ENCODE results near the gene NF2.

DNA sequence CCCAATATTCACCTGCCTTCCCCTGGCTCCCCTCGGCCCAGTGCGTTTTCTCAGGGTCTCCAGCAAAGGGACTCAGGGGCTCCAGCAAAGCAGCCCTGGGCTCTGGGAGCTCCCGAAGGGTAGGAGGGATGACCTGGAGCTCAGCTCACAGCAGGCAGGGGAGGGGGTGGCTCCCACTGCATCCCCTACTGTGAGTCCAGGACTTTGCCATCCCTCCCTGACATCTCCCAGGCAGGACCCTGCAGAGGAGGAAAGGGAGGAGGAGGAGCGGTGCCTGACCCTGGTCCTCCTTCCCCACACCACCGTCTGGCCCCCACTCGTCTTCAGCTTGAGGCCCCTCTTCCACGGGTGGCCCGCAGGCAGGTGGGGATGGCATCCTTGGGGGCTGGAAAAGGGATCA, 121.4 kb downstream of the NF2 start:
- TF ChIP-seq ZNF565 (CRISPR knock-in tag; conservative IDR thresholded peaks at IDR 0.05; ENCODE audit: low read depth), result no peak
- TF ChIP-seq ARNTL (CRISPR knock-in tag; IDR thresholded peaks at IDR 0.05; ENCODE audit: borderline replicate concordance, low read depth), result no peak
- TF ChIP-seq ISL1 (CRISPR knock-in tag; IDR thresholded peaks at IDR 0.05), result no peak
- TF ChIP-seq BACH2 (CRISPR knock-in tag; IDR thresholded peaks at IDR 0.05; ENCODE audit: borderline replicate concordance), result no peak
- TF ChIP-seq, protein P1, sequence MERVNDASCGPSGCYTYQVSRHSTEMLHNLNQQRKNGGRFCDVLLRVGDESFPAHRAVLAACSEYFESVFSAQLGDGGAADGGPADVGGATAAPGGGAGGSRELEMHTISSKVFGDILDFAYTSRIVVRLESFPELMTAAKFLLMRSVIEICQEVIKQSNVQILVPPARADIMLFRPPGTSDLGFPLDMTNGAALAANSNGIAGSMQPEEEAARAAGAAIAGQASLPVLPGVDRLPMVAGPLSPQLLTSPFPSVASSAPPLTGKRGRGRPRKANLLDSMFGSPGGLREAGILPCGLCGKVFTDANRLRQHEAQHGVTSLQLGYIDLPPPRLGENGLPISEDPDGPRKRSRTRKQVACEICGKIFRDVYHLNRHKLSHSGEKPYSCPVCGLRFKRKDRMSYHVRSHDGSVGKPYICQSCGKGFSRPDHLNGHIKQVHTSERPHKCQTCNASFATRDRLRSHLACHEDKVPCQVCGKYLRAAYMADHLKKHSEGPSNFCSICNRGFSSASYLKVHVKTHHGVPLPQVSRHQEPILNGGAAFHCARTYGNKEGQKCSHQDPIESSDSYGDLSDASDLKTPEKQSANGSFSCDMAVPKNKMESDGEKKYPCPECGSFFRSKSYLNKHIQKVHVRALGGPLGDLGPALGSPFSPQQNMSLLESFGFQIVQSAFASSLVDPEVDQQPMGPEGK (CRISPR knock-in tag; IDR thresholded peaks at IDR 0.05; ENCODE audit: borderline replicate concordance), result no peak
- no peak for TF ChIP-seq RARB (CRISPR knock-in tag; IDR thresholded peaks at IDR 0.05)
- no peak for TF ChIP-seq TCF4 (CRISPR knock-in tag; IDR thresholded peaks at IDR 0.05; ENCODE audit: borderline replicate concordance)
- TF ChIP-seq ZNF8 (CRISPR knock-in tag; IDR thresholded peaks at IDR 0.05), result no peak
- no peak for TF ChIP-seq ZFP3 (CRISPR knock-in tag; IDR thresholded peaks at IDR 0.05)
- no peak for TF ChIP-seq ZNF70 (CRISPR knock-in tag; IDR thresholded peaks at IDR 0.05)
- TF ChIP-seq PPARA (CRISPR knock-in tag; IDR thresholded peaks at IDR 0.05; ENCODE audit: borderline replicate concordance), result no peak
- TF ChIP-seq CSDC2 (CRISPR knock-in tag; IDR thresholded peaks at IDR 0.05), result no peak

Data from SK-N-SH treated with all-trans-retinoic acid at 6 μM for 48 hours (cell line).